Activated CD4-positive, alpha-beta T cell treated with anti-CD3 and anti-CD28 coated beads, Interleukin-2, amount 10 ng/mL, durations not matched to agents 7 days and 5 days (primary cell): ENCODE measurements around the gene CPO. TPM values are rescaled to one million over a fixed set of nuclear protein-coding genes. Genes with fewer than 3 reads are reported as not detected.
"Not testable (repeated sequence)": the region's sequence is repeated elsewhere in the genome, so short reads cannot be mapped to it uniquely, and the experiment has no call there.

ENCODE experiments used
- CTCF ChIA-PET: fragments of 350-600 bp; sonication (Branson Sonifier 250); formaldehyde crosslinking; loops from one replicate; lab custom pipeline; 2021; ENCODE audit warnings: antibody characterized with exemption; lab: Charles Lee
- POLR2A ChIA-PET: fragments of 350-600 bp; sonication (Branson Sonifier 250); formaldehyde crosslinking; loops from one replicate; lab custom pipeline; 2021; ENCODE audit warnings: antibody characterized with exemption; lab: Charles Lee
- DNase-seq: peaks from one replicate; pipeline ENCODE4 v3.0.0-alpha.2; 2020
- H3K27ac Mint-ChIP-seq: one replicate; pipeline ENCODE4 v1.8.0; 2021; ENCODE audit warnings: mild to moderate bottlenecking, moderate library complexity, mixed read lengths
- H3K27me3 Mint-ChIP-seq: one replicate; pipeline ENCODE4 v1.8.0; 2021; ENCODE audit warnings: mixed read lengths
- H3K36me3 Mint-ChIP-seq: one replicate; pipeline ENCODE4 v1.8.0; 2021; ENCODE audit warnings: low read depth, mixed read lengths
- H3K4me1 Mint-ChIP-seq: one replicate; pipeline ENCODE4 v1.8.0; 2021; ENCODE audit warnings: mixed read lengths
- H3K4me3 Mint-ChIP-seq: one replicate; pipeline ENCODE4 v1.8.0; 2021; ENCODE audit warnings: mild to moderate bottlenecking, moderate library complexity, mixed read lengths
- H3K9me3 Mint-ChIP-seq: one replicate; pipeline ENCODE4 v1.8.0; 2021; ENCODE audit warnings: mixed read lengths
- total RNA-seq, 2 experiments: library from RNA; stranded (reverse); gene quantifications; one replicate each; pipeline ENCODE4 v1.2.3, GENCODE V29; 2021

The CPO gene
- total RNA-seq, 2 experiments from 2014 or later = not detected

- not testable (repeated sequence) for H3K36me3 Mint-ChIP-seq, H3K4me1 Mint-ChIP-seq, H3K27me3 Mint-ChIP-seq
Measured at GRCh38 chr2:206953404-206953803, 14.1 kb downstream of the CPO start.

GRCh38 chr2:206955253-206955652 is 15.9 kb downstream of the CPO start:
- Mint-ChIP-seq H3K36me3 (peaks cover 2% of the 10 kb centered on the region), H3K4me3 (no peak overlapping the region), H3K27ac (no peak overlapping the region), H3K9me3 (peaks cover 18% of the 10 kb centered on the region), H3K27me3 (no peaks in the 10 kb centered on the region), H3K4me1 (no peaks in the 10 kb centered on the region)
- no peak for DNase-seq
- ChIA-PET CTCF (no interaction called here), POLR2A (no interaction called here)

More at GRCh38 chr2:206953404-206953803, 14.1 kb downstream of the CPO start:
- POLR2A ChIA-PET, H3K4me3 Mint-ChIP-seq, CTCF ChIA-PET, DNase-seq, H3K27ac Mint-ChIP-seq: not testable (repeated sequence)
- H3K9me3 Mint-ChIP-seq = peaks cover 18% of the 10 kb centered on the region

- H3K4me3 Mint-ChIP-seq = no peak overlapping the region
- H3K4me1 Mint-ChIP-seq = no peaks in the 10 kb centered on the region
- no peaks in the 10 kb centered on the region for H3K27me3 Mint-ChIP-seq
- ChIA-PET CTCF (no interaction called here), POLR2A (no interaction called here)
- DNase-seq = no peak
- H3K36me3 Mint-ChIP-seq = peaks cover 2% of the 10 kb centered on the region
- no peak overlapping the region for H3K27ac Mint-ChIP-seq
- H3K9me3 Mint-ChIP-seq = peaks cover 13% of the 10 kb centered on the region
Measured at GRCh38 chr2:206958261-206958660, 18.9 kb downstream of the CPO start.

- H3K4me1 Mint-ChIP-seq = no peaks in the 10 kb centered on the region
- no peaks in the 10 kb centered on the region for H3K27me3 Mint-ChIP-seq
- no peak overlapping the region for H3K27ac Mint-ChIP-seq
- H3K9me3 Mint-ChIP-seq = no peaks in the 10 kb centered on the region
- H3K36me3 Mint-ChIP-seq = no peaks in the 10 kb centered on the region
- no peak overlapping the region for H3K4me3 Mint-ChIP-seq
- ChIA-PET POLR2A (no interaction called here), CTCF (interaction anchor here (0.6 kb wide), 1 partner anchor 238 kb away, joined by 3 read pairs; no protein-coding TSS in a partner anchor)
- DNase-seq = no peak
Measured at GRCh38 chr2:206962966-206963365, 23.6 kb downstream of the CPO start.

GRCh38 chr2:206968134-206969086 is 29.1 kb downstream of the CPO start:
- ChIA-PET POLR2A (no interaction called here), CTCF (interaction anchor here (0.5 kb wide), 1 partner anchor 327 kb away, joined by 3 read pairs; no protein-coding TSS in a partner anchor)
- no peak overlapping the region for H3K27ac Mint-ChIP-seq
- H3K36me3 Mint-ChIP-seq = no peaks in the 10 kb centered on the region
- no peak for DNase-seq
- no peaks in the 10 kb centered on the region for H3K27me3 Mint-ChIP-seq
- H3K4me1 Mint-ChIP-seq = no peaks in the 10 kb centered on the region
- H3K4me3 Mint-ChIP-seq = no peak overlapping the region
- no peaks in the 10 kb centered on the region for H3K9me3 Mint-ChIP-seq

GRCh38 chr2:206969192-206969591 is 29.9 kb downstream of the CPO start:
- Mint-ChIP-seq H3K36me3 (no peaks in the 10 kb centered on the region), H3K27me3 (no peaks in the 10 kb centered on the region), H3K9me3 (no peaks in the 10 kb centered on the region), H3K4me1 (no peaks in the 10 kb centered on the region), H3K4me3 (no peak overlapping the region), H3K27ac (no peak overlapping the region)
- POLR2A ChIA-PET = no interaction called here
- CTCF ChIA-PET = interaction anchor here (0.5 kb wide), 2 partner anchors 227 to 326 kb away, joined by 3 read pairs; no protein-coding TSS in a partner anchor
- DNase-seq = no peak

- Mint-ChIP-seq H3K36me3 (no peaks in the 10 kb centered on the region), H3K4me1 (no peaks in the 10 kb centered on the region), H3K9me3 (peaks cover 2% of the 10 kb centered on the region), H3K4me3 (no peak overlapping the region), H3K27me3 (peaks cover 2% of the 10 kb centered on the region), H3K27ac (no peak overlapping the region)
- ChIA-PET POLR2A (no interaction called here), CTCF (no interaction called here)
- DNase-seq = no peak
Measured at GRCh38 chr2:206970589-206971360, 31.5 kb downstream of the CPO start.

GRCh38 chr2:206971805-206972204 is 32.5 kb downstream of the CPO start:
- ChIA-PET CTCF (no interaction called here), POLR2A (no interaction called here)
- no peak for DNase-seq
- Mint-ChIP-seq H3K4me3 (no peak overlapping the region), H3K4me1 (no peaks in the 10 kb centered on the region), H3K9me3 (peaks cover 2% of the 10 kb centered on the region), H3K36me3 (no peaks in the 10 kb centered on the region), H3K27me3 (peaks cover 2% of the 10 kb centered on the region), H3K27ac (no peak overlapping the region)

GRCh38 chr2:206974551-206974950 is 35.2 kb downstream of the CPO start:
- Mint-ChIP-seq H3K4me3 (no peak overlapping the region), H3K27me3 (peaks cover 4% of the 10 kb centered on the region), H3K9me3 (peaks cover 2% of the 10 kb centered on the region), H3K36me3 (no peaks in the 10 kb centered on the region), H3K4me1 (no peaks in the 10 kb centered on the region), H3K27ac (no peak overlapping the region)
- no peak for DNase-seq
- POLR2A ChIA-PET = no interaction called here
- CTCF ChIA-PET = no interaction called here

- Mint-ChIP-seq H3K36me3 (no peaks in the 10 kb centered on the region), H3K27ac (no peak overlapping the region), H3K9me3 (peaks cover 2% of the 10 kb centered on the region), H3K4me1 (peaks cover 7% of the 10 kb centered on the region), H3K27me3 (peaks cover 4% of the 10 kb centered on the region), H3K4me3 (no peak overlapping the region)
- ChIA-PET POLR2A (no interaction called here), CTCF (interaction anchor here (0.5 to 0.7 kb wide), 2 partner anchors 546 to 1735 kb away, joined by 3 to 4 read pairs; no protein-coding TSS in a partner anchor)
- DNase-seq = no peak
Measured at GRCh38 chr2:206978746-206979145, 39.4 kb downstream of the CPO start.

GRCh38 chr2:206979365-206979764 is 40.0 kb downstream of the CPO start:
- CTCF ChIA-PET = interaction anchor here (0.7 to 1.4 kb wide), 3 partner anchors 116 to 545 kb away, joined by 3 to 4 read pairs (median 3); no protein-coding TSS in a partner anchor
- H3K27me3 Mint-ChIP-seq = peaks cover 4% of the 10 kb centered on the region

GRCh38 chr2:206979922-206980321 is 40.6 kb downstream of the CPO start:
- CTCF ChIA-PET = interaction anchor here (1.2 to 1.4 kb wide), 2 partner anchors 117 to 493 kb away, joined by 3 read pairs; no protein-coding TSS in a partner anchor

More at GRCh38 chr2:206979365-206979764, 40.0 kb downstream of the CPO start:
- POLR2A ChIA-PET = no interaction called here
- H3K4me1 Mint-ChIP-seq = peaks cover 8% of the 10 kb centered on the region
- H3K27ac Mint-ChIP-seq = no peak overlapping the region
- peaks cover 2% of the 10 kb centered on the region for H3K9me3 Mint-ChIP-seq
- no peak for DNase-seq
- no peaks in the 10 kb centered on the region for H3K36me3 Mint-ChIP-seq
- H3K4me3 Mint-ChIP-seq = no peak overlapping the region

More at GRCh38 chr2:206979922-206980321, 40.6 kb downstream of the CPO start:
- DNase-seq = no peak
- H3K27me3 Mint-ChIP-seq = peaks cover 4% of the 10 kb centered on the region
- peaks cover 9% of the 10 kb centered on the region for H3K4me1 Mint-ChIP-seq
- no peak overlapping the region for H3K27ac Mint-ChIP-seq
- no peaks in the 10 kb centered on the region for H3K36me3 Mint-ChIP-seq
- POLR2A ChIA-PET = no interaction called here
- no peak overlapping the region for H3K4me3 Mint-ChIP-seq
- peaks cover 2% of the 10 kb centered on the region for H3K9me3 Mint-ChIP-seq
